Measurements from ENCODE around the gene ZNF157.
"Not testable (repeated sequence)": the region's sequence is repeated elsewhere in the genome, so short reads cannot be mapped to it uniquely, and the experiment has no call there.

The ZNF157 gene

DNA sequence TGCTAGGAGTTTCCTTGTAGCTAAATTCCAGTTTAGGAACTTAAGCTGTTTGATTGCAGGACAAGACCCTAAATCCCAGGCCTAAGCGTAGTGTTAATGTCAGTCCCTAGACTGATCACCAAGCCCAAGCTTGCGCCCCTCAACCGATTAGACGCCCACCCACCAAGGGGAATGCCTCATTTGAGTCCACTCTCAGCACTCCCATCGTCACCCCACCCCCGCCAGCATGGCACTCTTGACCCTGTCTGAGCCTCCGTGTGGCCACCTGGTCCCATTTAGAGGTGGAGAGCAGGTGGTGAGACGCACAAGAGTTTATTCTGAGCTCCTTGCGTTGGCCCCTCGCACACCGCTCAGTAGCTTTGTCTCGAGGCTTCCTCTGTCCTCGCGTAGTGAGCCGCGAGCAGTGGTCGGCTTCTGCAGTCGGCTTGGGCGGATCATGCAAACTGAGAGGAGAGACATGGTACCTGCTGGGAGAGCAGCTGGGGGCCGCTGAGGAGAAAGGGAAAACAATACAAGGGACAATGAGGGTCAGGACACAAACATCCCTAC is 48.5 kb upstream of the ZNF157 start:
- H3K4me3 ChIP-seq (ENCODE audit: low read depth, low read length), result no peak overlapping the region
- no peaks in the 10 kb centered on the region for H3K9me3 ChIP-seq (ENCODE audit: control insufficient read depth, insufficient read depth, low read depth, low read length)
- POLR2A ChIA-PET, result interaction anchor here (0.6 kb wide), 1 partner anchor 84 kb away, joined by 3 read pairs; no protein-coding TSS in a partner anchor
- H3K4me1 ChIP-seq (ENCODE audit: control insufficient read depth, insufficient read depth, low read length), result no peaks in the 10 kb centered on the region
- TF ChIP-seq ZNF274 (IDR thresholded peaks at IDR 0.05; ENCODE audit: low read length) (no peak), ZNF274 (tag by site-specific recombination; IDR thresholded peaks at IDR 0.05; ENCODE audit: borderline replicate concordance) (no peak), ZNF658 (tag by site-specific recombination; IDR thresholded peaks at IDR 0.05) (no peak), ZNF350 (tag by site-specific recombination; IDR thresholded peaks at IDR 0.05) (no peak), ZNF266 (tag by site-specific recombination; IDR thresholded peaks at IDR 0.05; ENCODE audit: low read depth) (no peak), ZNF473 (tag by site-specific recombination; IDR thresholded peaks at IDR 0.05) (no peak), ZNF585B (tag by site-specific recombination; IDR thresholded peaks at IDR 0.05) (no peak)
- H3K27ac ChIP-seq (ENCODE audit: extremely low read depth, low read depth, low read length), result no peak overlapping the region
- H3K36me3 ChIP-seq (ENCODE audit: control insufficient read depth in 2 of 2, insufficient read depth in 1 of 2, low read length in 2 of 2), result no peaks in the 10 kb centered on the region; a peak in 1 of 3 replicates
- CTCF ChIA-PET, result interaction anchor here (0.7 to 1.4 kb wide), 2 partner anchors 9 to 10 kb away, joined by 4 read pairs; no protein-coding TSS in a partner anchor

DNA sequence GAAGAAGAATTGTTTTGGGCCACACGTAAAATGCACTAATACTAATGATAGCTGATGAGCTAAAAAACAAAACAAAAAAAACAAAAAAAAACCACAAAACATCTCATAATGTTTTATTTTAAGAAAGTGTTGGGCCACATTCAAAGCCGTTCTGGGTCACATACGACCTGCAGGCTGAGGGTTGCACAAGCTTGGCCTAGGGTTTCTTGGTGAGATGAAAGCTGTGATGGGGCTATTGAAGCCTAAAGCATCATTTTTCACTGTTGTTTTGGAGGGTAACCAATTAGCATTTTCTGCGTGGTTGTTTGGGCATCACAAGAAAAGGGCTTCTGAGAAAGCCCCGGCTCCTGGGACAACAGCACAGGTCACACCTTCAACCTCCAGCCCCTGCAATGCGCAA is 42.5 kb upstream of the ZNF157 start:
- POLR2A ChIA-PET, result no interaction called here
- no peaks in the 10 kb centered on the region for H3K9me3 ChIP-seq (ENCODE audit: control insufficient read depth, insufficient read depth, low read depth, low read length)

DNA sequence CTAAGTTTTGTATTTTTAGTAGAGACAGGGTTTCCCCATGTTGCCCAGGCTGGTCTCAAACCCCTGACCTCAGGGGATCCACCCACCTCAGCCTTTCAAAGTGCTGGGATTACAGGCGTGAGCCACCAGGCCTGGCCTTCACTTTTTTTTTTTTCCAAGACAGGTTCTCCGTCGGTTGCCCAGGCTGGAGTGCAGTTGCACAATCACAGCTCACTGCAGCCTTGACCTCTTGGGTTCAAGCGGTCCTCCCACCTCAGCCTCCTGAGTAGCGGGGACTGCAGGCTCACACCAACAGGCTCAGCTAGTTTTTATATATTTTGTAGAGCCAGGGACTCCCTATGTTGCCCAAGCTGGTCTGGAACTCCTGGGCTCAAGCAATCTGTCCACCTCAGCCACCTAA is 37.6 kb upstream of the ZNF157 start:
- H3K4me1 ChIP-seq (ENCODE audit: control insufficient read depth, insufficient read depth, low read length); H3K36me3 ChIP-seq (ENCODE audit: control insufficient read depth in 2 of 2, insufficient read depth in 1 of 2, low read length in 2 of 2); H3K9me3 ChIP-seq (ENCODE audit: control insufficient read depth, insufficient read depth, low read depth, low read length); CTCF ChIA-PET; H3K4me3 ChIP-seq (ENCODE audit: low read depth, low read length); H3K27ac ChIP-seq (ENCODE audit: extremely low read depth, low read depth, low read length); POLR2A ChIA-PET: not testable (repeated sequence)

More for the DNA sequence above, 42.5 kb upstream of the ZNF157 start:
- H3K36me3 ChIP-seq (ENCODE audit: control insufficient read depth in 2 of 2, insufficient read depth in 1 of 2, low read length in 2 of 2), result no peaks in the 10 kb centered on the region; a peak in 1 of 3 replicates
- TF ChIP-seq ZBTB48 (tag by site-specific recombination; IDR thresholded peaks at IDR 0.05), result no peak
- TF ChIP-seq, protein P1, sequence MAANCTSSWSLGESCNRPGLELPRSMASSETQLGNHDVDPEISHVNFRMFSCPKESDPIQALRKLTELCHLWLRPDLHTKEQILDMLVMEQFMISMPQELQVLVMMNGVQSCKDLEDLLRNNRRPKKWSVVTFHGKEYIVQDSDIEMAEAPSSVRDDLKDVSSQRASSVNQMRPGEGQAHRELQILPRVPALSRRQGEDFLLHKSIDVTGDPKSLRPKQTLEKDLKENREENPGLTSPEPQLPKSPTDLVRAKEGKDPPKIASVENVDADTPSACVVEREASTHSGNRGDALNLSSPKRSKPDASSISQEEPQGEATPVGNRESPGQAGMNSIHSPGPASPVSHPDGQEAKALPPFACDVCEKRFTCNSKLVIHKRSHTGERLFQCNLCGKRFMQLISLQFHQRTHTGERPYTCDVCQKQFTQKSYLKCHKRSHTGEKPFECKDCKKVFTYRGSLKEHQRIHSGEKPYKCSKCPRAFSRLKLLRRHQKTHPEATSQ (tag by site-specific recombination; IDR thresholded peaks at IDR 0.05), result no peak
- TF ChIP-seq OSR2 (tag by site-specific recombination; IDR thresholded peaks at IDR 0.05), result no peak
- no peak for TF ChIP-seq ZNF394 (tag by site-specific recombination; IDR thresholded peaks at IDR 0.05; ENCODE audit: borderline replicate concordance)
- no peak overlapping the region for H3K4me3 ChIP-seq (ENCODE audit: low read depth, low read length)
- no peaks in the 10 kb centered on the region for H3K4me1 ChIP-seq (ENCODE audit: control insufficient read depth, insufficient read depth, low read length)
- CTCF ChIA-PET, result interaction anchor here (0.6 kb wide), 1 partner anchor 14 kb away, joined by 3 read pairs; no protein-coding TSS in a partner anchor
- H3K27ac ChIP-seq (ENCODE audit: extremely low read depth, low read depth, low read length), result no peak overlapping the region

DNA sequence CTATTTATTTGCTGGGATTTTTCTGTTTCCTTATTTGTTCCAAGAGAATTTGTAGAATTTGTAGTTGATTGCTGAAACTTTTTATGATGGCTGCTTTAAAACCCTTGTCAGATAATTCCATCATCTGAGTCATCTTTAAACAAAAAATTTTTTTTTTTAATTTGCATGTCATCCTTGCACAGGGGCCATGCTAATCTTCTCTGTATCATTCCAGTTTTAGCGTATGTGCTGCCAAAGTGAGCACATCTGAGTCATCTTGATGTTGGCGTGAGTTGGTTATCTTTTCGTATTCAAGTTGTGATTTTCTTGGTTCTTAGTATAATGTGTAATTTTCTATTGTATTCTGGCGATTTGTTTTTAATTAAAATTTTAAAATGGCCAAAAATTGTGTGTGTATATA is 18.7 kb upstream of the ZNF157 start:
- ChIA-PET POLR2A (interaction anchor here (0.7 kb wide), 1 partner anchor 18 kb away, joined by 3 read pairs; no protein-coding TSS in a partner anchor), CTCF (interaction anchor here (0.7 kb wide), 1 partner anchor 428 kb away, joined by 3 read pairs; no protein-coding TSS in a partner anchor)
- Histone ChIP-seq H3K9me3 (ENCODE audit: control insufficient read depth, insufficient read depth, low read depth, low read length) (no peaks in the 10 kb centered on the region; the same call in 1 of the 2 replicates), H3K27ac (ENCODE audit: extremely low read depth, low read depth, low read length) (no peak overlapping the region), H3K4me3 (ENCODE audit: low read depth, low read length) (no peak overlapping the region), H3K4me1 (ENCODE audit: control insufficient read depth, insufficient read depth, low read length) (no peaks in the 10 kb centered on the region), H3K36me3 (ENCODE audit: control insufficient read depth in 2 of 2, insufficient read depth in 1 of 2, low read length in 2 of 2) (no peaks in the 10 kb centered on the region)
- TF ChIP-seq ZNF175 (tag by site-specific recombination; IDR thresholded peaks at IDR 0.05), result no peak
- TF ChIP-seq ZNF791 (tag by site-specific recombination; IDR thresholded peaks at IDR 0.05), result no peak
- TF ChIP-seq, protein P2, sequence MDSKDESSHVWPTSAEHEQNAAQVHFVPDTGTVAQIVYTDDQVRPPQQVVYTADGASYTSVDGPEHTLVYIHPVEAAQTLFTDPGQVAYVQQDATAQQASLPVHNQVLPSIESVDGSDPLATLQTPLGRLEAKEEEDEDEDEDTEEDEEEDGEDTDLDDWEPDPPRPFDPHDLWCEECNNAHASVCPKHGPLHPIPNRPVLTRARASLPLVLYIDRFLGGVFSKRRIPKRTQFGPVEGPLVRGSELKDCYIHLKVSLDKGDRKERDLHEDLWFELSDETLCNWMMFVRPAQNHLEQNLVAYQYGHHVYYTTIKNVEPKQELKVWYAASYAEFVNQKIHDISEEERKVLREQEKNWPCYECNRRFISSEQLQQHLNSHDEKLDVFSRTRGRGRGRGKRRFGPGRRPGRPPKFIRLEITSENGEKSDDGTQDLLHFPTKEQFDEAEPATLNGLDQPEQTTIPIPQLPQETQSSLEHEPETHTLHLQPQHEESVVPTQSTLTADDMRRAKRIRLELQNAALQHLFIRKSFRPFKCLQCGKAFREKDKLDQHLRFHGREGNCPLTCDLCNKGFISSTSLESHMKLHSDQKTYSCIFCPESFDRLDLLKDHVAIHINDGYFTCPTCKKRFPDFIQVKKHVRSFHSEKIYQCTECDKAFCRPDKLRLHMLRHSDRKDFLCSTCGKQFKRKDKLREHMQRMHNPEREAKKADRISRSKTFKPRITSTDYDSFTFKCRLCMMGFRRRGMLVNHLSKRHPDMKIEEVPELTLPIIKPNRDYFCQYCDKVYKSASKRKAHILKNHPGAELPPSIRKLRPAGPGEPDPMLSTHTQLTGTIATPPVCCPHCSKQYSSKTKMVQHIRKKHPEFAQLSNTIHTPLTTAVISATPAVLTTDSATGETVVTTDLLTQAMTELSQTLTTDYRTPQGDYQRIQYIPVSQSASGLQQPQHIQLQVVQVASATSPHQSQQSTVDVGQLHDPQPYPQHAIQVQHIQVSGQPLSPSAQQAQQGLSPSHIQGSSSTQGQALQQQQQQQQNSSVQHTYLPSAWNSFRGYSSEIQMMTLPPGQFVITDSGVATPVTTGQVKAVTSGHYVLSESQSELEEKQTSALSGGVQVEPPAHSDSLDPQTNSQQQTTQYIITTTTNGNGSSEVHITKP (tag by site-specific recombination; IDR thresholded peaks at IDR 0.05), result no peak
- no peak for TF ChIP-seq ZNF521 (tag by site-specific recombination; IDR thresholded peaks at IDR 0.05)
- TF ChIP-seq ZNF311 (tag by site-specific recombination; IDR thresholded peaks at IDR 0.05; ENCODE audit: borderline replicate concordance), result no peak
- no peak for TF ChIP-seq ZNF660 (tag by site-specific recombination; IDR thresholded peaks at IDR 0.05)
- TF ChIP-seq, protein P3, sequence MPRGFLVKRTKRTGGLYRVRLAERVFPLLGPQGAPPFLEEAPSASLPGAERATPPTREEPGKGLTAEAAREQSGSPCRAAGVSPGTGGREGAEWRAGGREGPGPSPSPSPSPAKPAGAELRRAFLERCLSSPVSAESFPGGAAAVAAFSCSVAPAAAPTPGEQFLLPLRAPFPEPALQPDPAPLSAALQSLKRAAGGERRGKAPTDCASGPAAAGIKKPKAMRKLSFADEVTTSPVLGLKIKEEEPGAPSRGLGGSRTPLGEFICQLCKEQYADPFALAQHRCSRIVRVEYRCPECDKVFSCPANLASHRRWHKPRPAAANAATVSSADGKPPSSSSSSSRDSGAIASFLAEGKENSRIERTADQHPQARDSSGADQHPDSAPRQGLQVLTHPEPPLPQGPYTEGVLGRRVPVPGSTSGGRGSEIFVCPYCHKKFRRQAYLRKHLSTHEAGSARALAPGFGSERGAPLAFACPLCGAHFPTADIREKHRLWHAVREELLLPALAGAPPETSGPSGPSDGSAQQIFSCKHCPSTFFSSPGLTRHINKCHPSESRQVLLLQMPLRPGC (tag by site-specific recombination; IDR thresholded peaks at IDR 0.05), result no peak
- no peak for TF ChIP-seq ZNF146 (tag by site-specific recombination; IDR thresholded peaks at IDR 0.05)
